Astrocyte of the cerebellum (primary cell): ENCODE measurements around the gene SPATS1.

ENCODE experiments used
- DNase-seq: peaks from one replicate; pipeline ENCODE4 v3.0.0-alpha.2; 2011; ENCODE audit warnings: low read depth
- H3K4me3 ChIP-seq: 2 replicates; pipeline ENCODE4 v1.5.1; 2011; ENCODE audit warnings: mild to moderate bottlenecking, low read depth, low read length, moderate library complexity
- in situ Hi-C: cut with HindIII; loops from 2 replicates; pipeline ENCODE4 v1.10.0; 2017; ENCODE audit warnings: low sequenced_read_pairs
- TF ChIP-seq, protein P1 (sequence below): IDR thresholded peaks from 2 replicates; pipeline ENCODE4 v1.5.1; 2012; ENCODE audit warnings: low read length, low read depth, moderate library complexity, mild to moderate bottlenecking; ENCODE audit errors: missing control alignments

The SPATS1 gene

GRCh38 chr6:44353336-44353735 is 10.9 kb downstream of the SPATS1 start:
- no peak overlapping the region for H3K4me3 ChIP-seq
- TF ChIP-seq, protein P1, sequence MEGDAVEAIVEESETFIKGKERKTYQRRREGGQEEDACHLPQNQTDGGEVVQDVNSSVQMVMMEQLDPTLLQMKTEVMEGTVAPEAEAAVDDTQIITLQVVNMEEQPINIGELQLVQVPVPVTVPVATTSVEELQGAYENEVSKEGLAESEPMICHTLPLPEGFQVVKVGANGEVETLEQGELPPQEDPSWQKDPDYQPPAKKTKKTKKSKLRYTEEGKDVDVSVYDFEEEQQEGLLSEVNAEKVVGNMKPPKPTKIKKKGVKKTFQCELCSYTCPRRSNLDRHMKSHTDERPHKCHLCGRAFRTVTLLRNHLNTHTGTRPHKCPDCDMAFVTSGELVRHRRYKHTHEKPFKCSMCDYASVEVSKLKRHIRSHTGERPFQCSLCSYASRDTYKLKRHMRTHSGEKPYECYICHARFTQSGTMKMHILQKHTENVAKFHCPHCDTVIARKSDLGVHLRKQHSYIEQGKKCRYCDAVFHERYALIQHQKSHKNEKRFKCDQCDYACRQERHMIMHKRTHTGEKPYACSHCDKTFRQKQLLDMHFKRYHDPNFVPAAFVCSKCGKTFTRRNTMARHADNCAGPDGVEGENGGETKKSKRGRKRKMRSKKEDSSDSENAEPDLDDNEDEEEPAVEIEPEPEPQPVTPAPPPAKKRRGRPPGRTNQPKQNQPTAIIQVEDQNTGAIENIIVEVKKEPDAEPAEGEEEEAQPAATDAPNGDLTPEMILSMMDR = no peak
- no peak for DNase-seq
- in situ Hi-C loops = no loop called here

- TF ChIP-seq, protein P1 = no peak
- H3K4me3 ChIP-seq = no peak overlapping the region
- in situ Hi-C loops = no loop called here
- no peak for DNase-seq
Observed at GRCh38 chr6:44355640-44356039, 13.2 kb downstream of the SPATS1 start.

- DNase-seq = no peak
- in situ Hi-C loops = no loop called here
Observed at GRCh38 chr6:44356487-44356886, 14.0 kb downstream of the SPATS1 start.

GRCh38 chr6:44359973-44360372 is 17.5 kb downstream of the SPATS1 start:
- in situ Hi-C loops = no loop called here
- DNase-seq = no peak
- TF ChIP-seq, protein P1 = no peak
- no peak overlapping the region for H3K4me3 ChIP-seq

More at GRCh38 chr6:44356487-44356886, 14.0 kb downstream of the SPATS1 start:
- no peak overlapping the region for H3K4me3 ChIP-seq
- TF ChIP-seq, protein P1 = no peak

GRCh38 chr6:44361947-44362346 is 19.5 kb downstream of the SPATS1 start:
- DNase-seq = no peak
- no peak overlapping the region for H3K4me3 ChIP-seq
- TF ChIP-seq, protein P1 = no peak
- in situ Hi-C loops = no loop called here

- in situ Hi-C loops = no loop called here
- no peak for DNase-seq
- no peak overlapping the region for H3K4me3 ChIP-seq
- TF ChIP-seq, protein P1 = no peak
Observed at GRCh38 chr6:44363377-44363926, 21.0 kb downstream of the SPATS1 start.
